ENCODE measurements around the gene MRGPRG.
"Not testable (repeated sequence)": the region's sequence is repeated elsewhere in the genome, so short reads cannot be mapped to it uniquely, and the experiment has no call there.

Gene MRGPRG

DNA sequence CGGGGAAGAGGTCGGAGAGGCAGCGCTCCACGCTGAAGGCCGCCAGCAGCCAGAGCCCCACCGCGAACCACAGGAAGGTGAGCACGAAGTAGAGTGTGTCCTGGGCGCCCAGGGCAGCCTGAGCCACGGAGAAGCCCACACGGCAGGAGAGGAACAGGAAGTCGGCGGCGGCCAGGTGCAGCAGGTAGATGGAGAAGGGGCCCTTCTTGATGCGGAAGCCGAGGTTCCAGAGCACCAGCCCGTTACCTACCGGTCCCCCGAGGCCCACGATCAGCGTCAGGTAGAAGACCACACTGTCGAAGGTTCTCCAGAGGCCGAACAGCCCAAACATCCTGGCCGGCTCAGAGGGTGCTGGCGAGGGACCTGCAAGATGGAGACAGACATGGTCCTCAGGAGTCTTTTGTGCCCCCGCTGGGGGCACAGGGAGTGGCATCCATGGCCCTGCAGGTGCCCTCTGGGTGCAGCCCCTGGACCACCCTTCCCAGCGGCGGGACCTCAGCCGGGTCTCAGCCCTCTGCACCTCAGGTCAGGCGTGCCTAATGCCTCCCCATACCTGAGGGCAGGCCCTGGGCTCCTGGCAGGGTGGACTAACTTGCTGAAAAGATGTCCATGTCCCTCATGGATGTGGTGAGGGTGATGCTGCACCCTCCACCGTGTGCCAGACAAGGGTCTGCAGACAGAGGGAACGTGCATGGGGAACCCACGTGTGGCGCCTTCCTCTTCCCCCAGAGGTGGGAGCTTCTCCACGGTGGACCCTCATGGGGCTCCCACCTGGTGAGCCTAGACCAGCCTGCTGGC is at the start of gene MRGPRG:
Gene MRGPRG, minus strand, starts transcription at position 331 of the 798 bp plus-strand sequence. Its CDS starts 0 bp downstream, at position 331.
- no peak within 1 kb of the TSS for H3K4me3 Mint-ChIP-seq
- H3K27ac Mint-ChIP-seq, result no peak within 1 kb of the TSS
- no peaks in the 10 kb centered on the region for H3K36me3 Mint-ChIP-seq (ENCODE audit: low read depth)
- H3K9me3 Mint-ChIP-seq, result no peaks in the 10 kb centered on the region
- DNase-seq (ENCODE audit: low spot score), result no peak
- peaks cover 6% of the 10 kb centered on the region for H3K4me1 Mint-ChIP-seq (ENCODE audit: low read depth)
- peaks cover 4% of the 10 kb centered on the region for H3K27me3 Mint-ChIP-seq (ENCODE audit: low read depth)

DNA sequence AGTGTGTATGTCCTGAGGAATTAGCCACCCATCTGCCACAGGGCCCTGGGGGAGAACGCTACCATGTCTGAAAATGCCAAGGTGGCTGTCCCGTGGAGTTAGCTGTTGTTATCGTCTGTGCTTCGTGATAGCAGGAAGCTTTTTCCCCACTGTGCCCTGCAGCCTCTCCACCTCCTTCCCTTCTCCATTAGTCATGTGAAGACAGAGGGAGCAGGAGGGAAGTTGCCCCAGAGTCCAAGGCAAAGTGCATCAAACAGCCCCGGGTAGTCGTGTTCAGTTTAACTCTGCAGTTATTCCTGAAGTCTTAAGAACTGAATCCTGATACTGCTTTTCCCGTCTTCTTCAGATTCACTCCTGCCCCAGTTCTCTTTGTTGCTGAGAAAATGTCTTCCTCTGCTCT is 43.9 kb upstream of the MRGPRG start:
- not testable (repeated sequence) for H3K27ac Mint-ChIP-seq; DNase-seq (ENCODE audit: low spot score); H3K27me3 Mint-ChIP-seq (ENCODE audit: low read depth); H3K36me3 Mint-ChIP-seq (ENCODE audit: low read depth); H3K9me3 Mint-ChIP-seq; H3K4me3 Mint-ChIP-seq; H3K4me1 Mint-ChIP-seq (ENCODE audit: low read depth)

DNA sequence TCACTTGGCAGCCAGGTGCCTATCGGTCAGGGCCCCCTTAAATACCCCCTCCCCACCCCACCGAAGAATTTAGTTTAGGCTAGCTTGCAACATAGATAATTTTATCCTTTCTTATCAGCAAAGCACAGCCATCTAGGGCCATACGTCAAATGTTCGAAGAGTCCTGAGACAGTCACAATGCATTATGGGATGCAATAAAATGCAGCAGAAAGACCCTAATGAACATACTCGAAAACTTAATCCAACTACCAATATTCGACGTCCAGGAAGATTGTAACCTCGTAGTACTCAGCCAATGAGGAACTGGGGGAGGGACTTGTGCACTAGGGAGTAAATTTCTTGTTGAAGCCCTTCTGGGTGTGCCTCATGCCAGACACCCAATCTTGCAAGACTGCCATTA is 43.2 kb upstream of the MRGPRG start:
- H3K27ac Mint-ChIP-seq; DNase-seq (ENCODE audit: low spot score); H3K27me3 Mint-ChIP-seq (ENCODE audit: low read depth); H3K4me1 Mint-ChIP-seq (ENCODE audit: low read depth); H3K9me3 Mint-ChIP-seq; H3K4me3 Mint-ChIP-seq; H3K36me3 Mint-ChIP-seq (ENCODE audit: low read depth): not testable (repeated sequence)

DNA sequence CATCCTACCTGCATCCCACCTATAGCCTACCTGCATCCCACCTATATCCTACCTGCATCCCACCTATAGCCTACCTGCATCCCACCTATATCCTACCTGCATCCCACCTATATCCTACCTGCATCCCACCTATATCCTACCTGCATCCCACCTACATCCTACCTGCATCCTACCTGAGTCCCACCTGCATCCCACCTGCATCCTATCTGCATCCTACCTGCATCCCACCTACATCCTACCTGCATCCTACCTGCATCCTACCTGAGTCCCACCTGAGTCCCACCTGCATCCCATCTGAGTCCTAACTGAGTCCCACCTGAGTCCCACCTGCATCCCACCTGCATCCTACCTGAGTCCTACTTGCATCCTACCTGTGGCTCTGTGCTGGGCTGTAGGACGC is 38.9 kb upstream of the MRGPRG start:
- H3K27ac Mint-ChIP-seq; DNase-seq (ENCODE audit: low spot score); H3K27me3 Mint-ChIP-seq (ENCODE audit: low read depth); H3K4me1 Mint-ChIP-seq (ENCODE audit: low read depth); H3K4me3 Mint-ChIP-seq; H3K36me3 Mint-ChIP-seq (ENCODE audit: low read depth); H3K9me3 Mint-ChIP-seq: not testable (repeated sequence)

GRCh38 chr11:3255241-3255640 is 36.6 kb upstream of the MRGPRG start:
- not testable (repeated sequence) for H3K27me3 Mint-ChIP-seq (ENCODE audit: low read depth); H3K4me3 Mint-ChIP-seq; H3K9me3 Mint-ChIP-seq; H3K36me3 Mint-ChIP-seq (ENCODE audit: low read depth); H3K27ac Mint-ChIP-seq; DNase-seq (ENCODE audit: low spot score); H3K4me1 Mint-ChIP-seq (ENCODE audit: low read depth)

- DNase-seq (ENCODE audit: low spot score); H3K27ac Mint-ChIP-seq; H3K9me3 Mint-ChIP-seq; H3K4me1 Mint-ChIP-seq (ENCODE audit: low read depth); H3K27me3 Mint-ChIP-seq (ENCODE audit: low read depth); H3K4me3 Mint-ChIP-seq; H3K36me3 Mint-ChIP-seq (ENCODE audit: low read depth): not testable (repeated sequence)
These were observed 36.2 kb upstream of the MRGPRG start for GRCh38 chr11:3254773-3255172.

- Mint-ChIP-seq H3K27me3 (ENCODE audit: low read depth) (peaks cover 2% of the 10 kb centered on the region), H3K9me3 (peaks cover 4% of the 10 kb centered on the region), H3K4me3 (no peak overlapping the region), H3K4me1 (ENCODE audit: low read depth) (no peaks in the 10 kb centered on the region), H3K36me3 (ENCODE audit: low read depth) (no peaks in the 10 kb centered on the region), H3K27ac (no peak overlapping the region)
- DNase-seq (ENCODE audit: low spot score), result no peak
These were observed 26.5 kb upstream of the MRGPRG start for GRCh38 chr11:3245071-3245470.

GRCh38 chr11:3243880-3244279 is 25.3 kb upstream of the MRGPRG start:
- Mint-ChIP-seq H3K4me3 (no peak overlapping the region), H3K27ac (no peak overlapping the region), H3K36me3 (ENCODE audit: low read depth) (no peaks in the 10 kb centered on the region), H3K9me3 (peaks cover 4% of the 10 kb centered on the region), H3K27me3 (ENCODE audit: low read depth) (peaks cover 2% of the 10 kb centered on the region), H3K4me1 (ENCODE audit: low read depth) (no peaks in the 10 kb centered on the region)
- DNase-seq (ENCODE audit: low spot score), result no peak

DNA sequence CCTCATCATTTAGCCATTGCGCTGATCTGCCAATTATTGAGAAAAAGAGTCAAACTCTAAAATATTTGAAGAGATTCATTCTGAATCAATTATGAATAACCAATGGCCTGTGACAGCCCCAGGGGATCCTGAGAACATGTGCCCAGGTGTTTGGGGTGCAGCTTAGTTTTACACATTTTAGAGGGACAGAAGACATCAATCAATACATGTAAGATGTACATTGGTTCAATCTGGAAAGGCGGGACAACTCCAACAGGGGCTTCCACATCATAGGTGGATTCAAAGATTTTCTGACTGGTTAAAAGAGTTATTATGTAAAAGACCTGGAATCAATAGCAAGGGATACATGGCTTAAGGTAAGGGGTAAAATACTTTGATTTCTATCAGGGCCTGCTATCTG is 18.5 kb upstream of the MRGPRG start:
- no peak overlapping the region for H3K4me3 Mint-ChIP-seq
- no peaks in the 10 kb centered on the region for H3K4me1 Mint-ChIP-seq (ENCODE audit: low read depth)
- H3K36me3 Mint-ChIP-seq (ENCODE audit: low read depth), result no peaks in the 10 kb centered on the region
- peaks cover 6% of the 10 kb centered on the region for H3K27me3 Mint-ChIP-seq (ENCODE audit: low read depth)
- no peak for DNase-seq (ENCODE audit: low spot score)
- no peaks in the 10 kb centered on the region for H3K9me3 Mint-ChIP-seq
- no peak overlapping the region for H3K27ac Mint-ChIP-seq

- no peak overlapping the region for H3K4me3 Mint-ChIP-seq
- no peak for DNase-seq (ENCODE audit: low spot score)
- no peaks in the 10 kb centered on the region for H3K9me3 Mint-ChIP-seq
- no peak overlapping the region for H3K27ac Mint-ChIP-seq
- H3K4me1 Mint-ChIP-seq (ENCODE audit: low read depth), result no peaks in the 10 kb centered on the region
- no peaks in the 10 kb centered on the region for H3K36me3 Mint-ChIP-seq (ENCODE audit: low read depth)
- peaks cover 6% of the 10 kb centered on the region for H3K27me3 Mint-ChIP-seq (ENCODE audit: low read depth)
These were observed 16.2 kb upstream of the MRGPRG start for GRCh38 chr11:3234846-3235245.

- Mint-ChIP-seq H3K4me1 (ENCODE audit: low read depth) (no peaks in the 10 kb centered on the region), H3K9me3 (no peaks in the 10 kb centered on the region), H3K4me3 (no peak overlapping the region), H3K36me3 (ENCODE audit: low read depth) (no peaks in the 10 kb centered on the region), H3K27me3 (ENCODE audit: low read depth) (peaks cover 6% of the 10 kb centered on the region), H3K27ac (no peak overlapping the region)
- DNase-seq (ENCODE audit: low spot score), result no peak
These were observed 14.3 kb upstream of the MRGPRG start for GRCh38 chr11:3232956-3233355.

GRCh38 chr11:3231851-3232744 is 13.5 kb upstream of the MRGPRG start, which contains the start of gene MRGPRE:
Gene MRGPRE (minus strand): TSS chr11:3232417. CDS start chr11:3228799, 3,618 bp downstream.
- DNase-seq (ENCODE audit: low spot score), result no peak
- H3K4me1 Mint-ChIP-seq (ENCODE audit: low read depth), result no peaks in the 10 kb centered on the region
- no peaks in the 10 kb centered on the region for H3K36me3 Mint-ChIP-seq (ENCODE audit: low read depth)
- H3K27me3 Mint-ChIP-seq (ENCODE audit: low read depth), result peaks cover 6% of the 10 kb centered on the region
- H3K9me3 Mint-ChIP-seq, result no peaks in the 10 kb centered on the region
- no peak within 1 kb of the TSS for H3K27ac Mint-ChIP-seq
- H3K4me3 Mint-ChIP-seq, result no peak within 1 kb of the TSS

DNA sequence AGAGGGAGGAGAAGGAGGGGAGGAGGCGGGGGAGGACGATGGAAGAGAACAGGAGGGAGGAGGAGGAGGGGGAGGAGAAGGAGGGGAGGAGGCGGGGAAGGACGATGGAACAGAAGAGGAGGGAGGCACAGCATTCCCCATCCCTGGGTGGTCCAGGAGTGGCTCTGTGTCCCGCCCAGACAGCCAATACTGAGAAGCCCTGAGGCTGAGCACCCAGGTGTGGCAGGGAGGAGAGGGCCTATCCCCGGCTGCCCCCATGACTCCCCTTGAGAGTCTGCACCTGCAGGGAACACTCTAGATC is 12.9 kb upstream of the MRGPRG start:
- no peaks in the 10 kb centered on the region for H3K4me1 Mint-ChIP-seq (ENCODE audit: low read depth)
- H3K4me3 Mint-ChIP-seq, result no peak overlapping the region
- no peak overlapping the region for H3K27ac Mint-ChIP-seq
- H3K36me3 Mint-ChIP-seq (ENCODE audit: low read depth), result no peaks in the 10 kb centered on the region
- no peaks in the 10 kb centered on the region for H3K9me3 Mint-ChIP-seq
- DNase-seq (ENCODE audit: low spot score), result no peak
- H3K27me3 Mint-ChIP-seq (ENCODE audit: low read depth), result peaks cover 6% of the 10 kb centered on the region

DNA sequence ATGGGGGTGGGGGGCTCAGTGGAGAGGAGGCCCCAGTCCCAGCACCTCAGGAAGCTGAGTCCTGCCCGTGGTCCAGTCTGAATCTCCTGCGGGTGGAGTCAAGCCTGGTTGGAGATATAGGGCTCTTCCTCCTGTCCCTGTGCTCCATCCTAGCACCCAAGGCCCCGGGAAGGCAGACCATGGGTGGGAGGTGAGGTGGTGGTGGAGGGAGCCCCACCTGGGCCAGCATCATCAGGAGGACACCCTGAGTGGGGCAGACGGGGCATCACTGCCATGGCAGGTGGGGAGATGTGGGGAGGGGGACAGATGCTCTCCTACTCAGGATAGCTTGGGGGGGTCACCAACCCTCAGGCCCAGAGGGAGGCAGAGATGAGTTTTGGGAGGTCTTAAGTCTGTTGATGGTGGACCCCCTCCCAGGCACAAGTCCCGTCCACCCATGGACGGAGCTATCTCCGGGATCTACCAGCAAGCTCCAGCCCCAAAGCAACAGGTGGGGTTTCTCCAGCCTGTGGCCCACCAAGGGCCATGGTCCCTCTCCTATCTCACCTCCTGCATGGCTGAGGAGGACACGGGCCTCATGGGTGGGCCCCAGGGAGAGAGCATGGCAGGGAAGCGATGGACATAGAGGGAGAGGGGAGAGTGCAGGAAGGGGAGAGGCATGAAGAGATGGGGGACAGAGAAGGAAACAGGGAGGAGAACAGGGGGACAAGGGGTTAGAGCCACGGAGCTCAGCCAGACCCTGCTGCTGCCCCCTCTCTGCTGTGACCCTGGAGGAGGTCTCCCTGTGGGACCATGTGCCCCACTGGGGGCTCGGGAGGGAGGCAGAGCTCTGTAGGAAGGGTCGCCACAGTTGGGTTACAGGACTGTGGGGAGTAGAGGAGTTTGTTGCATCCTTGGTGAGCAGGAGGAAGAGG is 12.3 kb upstream of the MRGPRG start:
- Mint-ChIP-seq H3K9me3 (no peaks in the 10 kb centered on the region), H3K27me3 (ENCODE audit: low read depth) (peaks cover 3% of the 10 kb centered on the region), H3K36me3 (ENCODE audit: low read depth) (no peaks in the 10 kb centered on the region), H3K27ac (no peak overlapping the region), H3K4me3 (no peak overlapping the region), H3K4me1 (ENCODE audit: low read depth) (no peaks in the 10 kb centered on the region)
- no peak for DNase-seq (ENCODE audit: low spot score)
